A549 (cell line): ENCODE data around the gene SETX.

Experiments used
- CTCF ChIP-seq: fragments of >200 bp; sonication (Bioruptor Twin); formaldehyde crosslinking; IDR thresholded peaks from 3 replicates; pipeline ENCODE4 v1.5.1; 2016
- KDM1A ChIP-seq: fragments of 200-600 bp; sonication (generic); IDR thresholded peaks from 2 replicates; pipeline ENCODE4 v1.6.1; 2016; ENCODE audit warnings: low read depth, mild to moderate bottlenecking
- MAZ ChIP-seq: fragments of 150-350 bp; IDR thresholded peaks from 2 replicates; pipeline ENCODE4 v1.6.1; 2014; ENCODE audit warnings: antibody characterized with exemption, low read depth, low read length, borderline replicate concordance
- MYC ChIP-seq: IDR thresholded peaks from 2 replicates; pipeline ENCODE4 v1.6.1; 2012; ENCODE audit warnings: mild to moderate bottlenecking, inconsistent platforms, low read length, improper control_type of control experiment, borderline replicate concordance
- PBX3 ChIP-seq: IDR thresholded peaks from 2 replicates; pipeline ENCODE4 v1.6.1; 2012
- PHF8 ChIP-seq: fragments of 200-600 bp; sonication (generic); IDR thresholded peaks from 2 replicates; pipeline ENCODE4 v1.6.1; 2016; ENCODE audit warnings: low read depth, mild to moderate bottlenecking, antibody characterized with exemption, moderate library complexity, borderline replicate concordance
- POLR2A ChIP-seq: IDR thresholded peaks from 2 replicates; pipeline ENCODE4 v1.6.1; 2012; ENCODE audit warnings: mild to moderate bottlenecking, low read length
- RCOR1 ChIP-seq: fragments of 150-350 bp; IDR thresholded peaks from 2 replicates; pipeline ENCODE4 v1.6.1; 2014; ENCODE audit warnings: antibody characterized with exemption, low read length, low read depth
- ZSCAN20 ChIP-seq: fragments of 250-450 bp; sonication (Bioruptor Pico); IDR thresholded peaks from 2 replicates; pipeline ENCODE4 v1.8.0; 2022; ENCODE audit warnings: mild to moderate bottlenecking, moderate library complexity
- TF ChIP-seq, protein P1 (sequence below): IDR thresholded peaks from 2 replicates; pipeline ENCODE4 v1.6.1; 2012

DNA sequence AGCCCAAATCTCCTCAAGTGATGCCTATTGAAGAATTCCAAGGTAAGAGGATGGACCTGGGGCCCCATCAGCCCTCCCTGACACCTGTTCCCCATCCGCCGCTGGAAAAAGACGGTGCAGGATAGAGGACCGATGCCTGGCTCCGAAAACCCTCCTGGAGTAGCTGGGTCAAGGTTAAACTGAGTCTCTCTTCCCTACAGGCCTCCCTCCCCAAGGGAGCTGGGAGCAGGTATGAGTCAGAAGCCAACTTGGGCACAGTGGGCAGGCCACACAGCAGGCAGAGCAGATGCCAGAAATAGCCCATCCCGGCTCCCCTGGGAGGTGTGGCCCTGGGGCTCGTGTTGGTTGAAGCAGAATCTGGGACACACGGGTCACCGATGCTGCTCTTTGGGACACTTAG lies 117.3 kb downstream of the SETX start:
- TF ChIP-seq MAZ (no peak), MYC (no peak), CTCF (no peak), RCOR1 (no peak), POLR2A (no peak), KDM1A (no peak), ZSCAN20 (no peak), PHF8 (no peak), PBX3 (no peak)
- TF ChIP-seq, protein P1, sequence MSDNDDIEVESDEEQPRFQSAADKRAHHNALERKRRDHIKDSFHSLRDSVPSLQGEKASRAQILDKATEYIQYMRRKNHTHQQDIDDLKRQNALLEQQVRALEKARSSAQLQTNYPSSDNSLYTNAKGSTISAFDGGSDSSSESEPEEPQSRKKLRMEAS: no peak
